ENCODE results near the gene MOBP. TPM values are rescaled to one million over a fixed set of nuclear protein-coding genes. Genes with fewer than 3 reads are reported as not detected.

The MOBP gene
- total and polyA plus RNA-seq, 9 of the 15 experiments (the other 6 are each of a cell fraction or from before 2014, with no cell fraction given) = 0.09 to 0.33 (median 0.11) TPM; not detected in 4

DNA sequence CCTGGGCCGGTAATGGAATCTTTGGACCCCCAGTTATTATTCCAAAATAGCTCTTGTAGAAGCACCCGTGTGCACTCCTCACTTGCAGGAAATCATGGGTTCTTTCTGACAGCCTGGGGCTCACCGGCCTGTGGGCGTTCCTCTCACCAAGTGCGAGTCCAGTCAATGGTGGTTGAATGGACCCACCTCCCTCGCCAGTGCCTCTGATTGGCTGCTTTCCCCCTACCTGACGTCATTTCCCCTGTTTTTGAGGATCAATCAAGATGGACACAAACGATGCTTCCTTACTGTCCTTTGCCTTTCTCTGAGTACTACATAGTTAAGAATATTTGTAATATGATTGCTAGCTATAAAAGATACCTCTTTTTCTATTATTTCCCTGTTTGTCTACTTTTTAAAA lies 18.1 kb downstream of the MOBP start:
- Histone ChIP-seq H2AFZ (ENCODE audit: low read depth, low read length) (peak overlapping the region; percentile 1; the same call in 1 of the 2 replicates), H4K20me1 (replicated peaks; ENCODE audit: control insufficient read depth, insufficient read depth, low read length) (no peaks in the 10 kb centered on the region), H3K4me3 (no peak overlapping the region), H3K9me3 (replicated peaks; ENCODE audit: control insufficient read depth, insufficient read depth, low read depth, low read length) (no peaks in the 10 kb centered on the region), H3K27me3 (ENCODE audit: control insufficient read depth in 2 of 2, insufficient read depth in 2 of 2, low read length in 2 of 2) (peaks cover 1 to 3% of the 10 kb centered on the region in 2 experiments; a peak in 2 of 5 replicates), H3K9ac (ENCODE audit: insufficient read depth in 1 of 2, low read depth in 2 of 2, low read length in 2 of 2) (no peak overlapping the region), H3K27ac (ENCODE audit: extremely low read depth, low read depth, low read length) (no peak overlapping the region), H3K36me3 (ENCODE audit: control insufficient read depth, insufficient read depth, low read length) (no peaks in the 10 kb centered on the region), H3K9me1 (ENCODE audit: control insufficient read depth, insufficient read depth, low read length) (no peaks in the 10 kb centered on the region), H3K4me2 (ENCODE audit: insufficient read depth, low read length) (no peak overlapping the region), H3K79me2 (ENCODE audit: control insufficient read depth, insufficient read depth, low read length) (no peaks in the 10 kb centered on the region), H3K4me1 (replicated peaks in 1 of 2; ENCODE audit: control insufficient read depth in 2 of 2, insufficient read depth in 2 of 2, low read length in 2 of 2) (no peaks in the 10 kb centered on the region)
- ChIA-PET POLR2A (interaction anchor here (0.5 to 0.8 kb wide), 2 partner anchors 8 to 1840 kb away, joined by 3 read pairs; no protein-coding TSS in a partner anchor), CTCF (ENCODE audit: low intra/inter-chr PET ratio) (no interaction called here)
- DNase-seq (ENCODE audit: extremely low read depth in 1 of 4, low spot score in 3 of 4) (peak; percentile 29 to 62 (median 48)), FAIRE-seq (peak; percentile 69), ATAC-seq (peak; percentile 82)
- in situ Hi-C loops (cut with MboI) = no loop called here
- BruUV-seq (replicated peaks) = no TSS peak
- intact Hi-C loops (cut with micrococcal nuclease) = no loop called here
- 2% methylated on average over 8 of the region's 8 CpGs for WGBS (ENCODE audit: insufficient coverage, low coverage, missing lambda C conversion rate)
- no peak for TF ChIP-seq CBX5 (IDR thresholded peaks at IDR 0.05; ENCODE audit: borderline replicate concordance, low read depth)
- no peak for TF ChIP-seq ZNF263 (CRISPR knock-in tag; IDR thresholded peaks at IDR 0.05; ENCODE audit: borderline replicate concordance)
- TF ChIP-seq, protein P1, sequence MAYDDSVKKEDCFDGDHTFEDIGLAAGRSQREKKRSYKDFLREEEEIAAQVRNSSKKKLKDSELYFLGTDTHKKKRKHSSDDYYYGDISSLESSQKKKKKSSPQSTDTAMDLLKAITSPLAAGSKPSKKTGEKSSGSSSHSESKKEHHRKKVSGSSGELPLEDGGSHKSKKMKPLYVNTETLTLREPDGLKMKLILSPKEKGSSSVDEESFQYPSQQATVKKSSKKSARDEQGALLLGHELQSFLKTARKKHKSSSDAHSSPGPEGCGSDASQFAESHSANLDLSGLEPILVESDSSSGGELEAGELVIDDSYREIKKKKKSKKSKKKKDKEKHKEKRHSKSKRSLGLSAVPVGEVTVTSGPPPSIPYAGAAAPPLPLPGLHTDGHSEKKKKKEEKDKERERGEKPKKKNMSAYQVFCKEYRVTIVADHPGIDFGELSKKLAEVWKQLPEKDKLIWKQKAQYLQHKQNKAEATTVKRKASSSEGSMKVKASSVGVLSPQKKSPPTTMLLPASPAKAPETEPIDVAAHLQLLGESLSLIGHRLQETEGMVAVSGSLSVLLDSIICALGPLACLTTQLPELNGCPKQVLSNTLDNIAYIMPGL (CRISPR knock-in tag; IDR thresholded peaks at IDR 0.05) = no peak
- TF ChIP-seq CREM (IDR thresholded peaks at IDR 0.05; ENCODE audit: low read depth) = peak; percentile 87
- TF ChIP-seq, protein P2, sequence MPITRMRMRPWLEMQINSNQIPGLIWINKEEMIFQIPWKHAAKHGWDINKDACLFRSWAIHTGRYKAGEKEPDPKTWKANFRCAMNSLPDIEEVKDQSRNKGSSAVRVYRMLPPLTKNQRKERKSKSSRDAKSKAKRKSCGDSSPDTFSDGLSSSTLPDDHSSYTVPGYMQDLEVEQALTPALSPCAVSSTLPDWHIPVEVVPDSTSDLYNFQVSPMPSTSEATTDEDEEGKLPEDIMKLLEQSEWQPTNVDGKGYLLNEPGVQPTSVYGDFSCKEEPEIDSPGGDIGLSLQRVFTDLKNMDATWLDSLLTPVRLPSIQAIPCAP (CRISPR knock-in tag; IDR thresholded peaks at IDR 0.05; ENCODE audit: borderline replicate concordance) = no peak
- no peak for TF ChIP-seq FOXM1 (IDR thresholded peaks at IDR 0.05; ENCODE audit: low read depth)
- no peak for TF ChIP-seq FOXM1 (CRISPR knock-in tag; IDR thresholded peaks at IDR 0.05; ENCODE audit: low read depth)
- TF ChIP-seq HDAC3 (IDR thresholded peaks at IDR 0.05; ENCODE audit: borderline replicate concordance, partially characterized antibody) = no peak
- TF ChIP-seq, protein P3, sequence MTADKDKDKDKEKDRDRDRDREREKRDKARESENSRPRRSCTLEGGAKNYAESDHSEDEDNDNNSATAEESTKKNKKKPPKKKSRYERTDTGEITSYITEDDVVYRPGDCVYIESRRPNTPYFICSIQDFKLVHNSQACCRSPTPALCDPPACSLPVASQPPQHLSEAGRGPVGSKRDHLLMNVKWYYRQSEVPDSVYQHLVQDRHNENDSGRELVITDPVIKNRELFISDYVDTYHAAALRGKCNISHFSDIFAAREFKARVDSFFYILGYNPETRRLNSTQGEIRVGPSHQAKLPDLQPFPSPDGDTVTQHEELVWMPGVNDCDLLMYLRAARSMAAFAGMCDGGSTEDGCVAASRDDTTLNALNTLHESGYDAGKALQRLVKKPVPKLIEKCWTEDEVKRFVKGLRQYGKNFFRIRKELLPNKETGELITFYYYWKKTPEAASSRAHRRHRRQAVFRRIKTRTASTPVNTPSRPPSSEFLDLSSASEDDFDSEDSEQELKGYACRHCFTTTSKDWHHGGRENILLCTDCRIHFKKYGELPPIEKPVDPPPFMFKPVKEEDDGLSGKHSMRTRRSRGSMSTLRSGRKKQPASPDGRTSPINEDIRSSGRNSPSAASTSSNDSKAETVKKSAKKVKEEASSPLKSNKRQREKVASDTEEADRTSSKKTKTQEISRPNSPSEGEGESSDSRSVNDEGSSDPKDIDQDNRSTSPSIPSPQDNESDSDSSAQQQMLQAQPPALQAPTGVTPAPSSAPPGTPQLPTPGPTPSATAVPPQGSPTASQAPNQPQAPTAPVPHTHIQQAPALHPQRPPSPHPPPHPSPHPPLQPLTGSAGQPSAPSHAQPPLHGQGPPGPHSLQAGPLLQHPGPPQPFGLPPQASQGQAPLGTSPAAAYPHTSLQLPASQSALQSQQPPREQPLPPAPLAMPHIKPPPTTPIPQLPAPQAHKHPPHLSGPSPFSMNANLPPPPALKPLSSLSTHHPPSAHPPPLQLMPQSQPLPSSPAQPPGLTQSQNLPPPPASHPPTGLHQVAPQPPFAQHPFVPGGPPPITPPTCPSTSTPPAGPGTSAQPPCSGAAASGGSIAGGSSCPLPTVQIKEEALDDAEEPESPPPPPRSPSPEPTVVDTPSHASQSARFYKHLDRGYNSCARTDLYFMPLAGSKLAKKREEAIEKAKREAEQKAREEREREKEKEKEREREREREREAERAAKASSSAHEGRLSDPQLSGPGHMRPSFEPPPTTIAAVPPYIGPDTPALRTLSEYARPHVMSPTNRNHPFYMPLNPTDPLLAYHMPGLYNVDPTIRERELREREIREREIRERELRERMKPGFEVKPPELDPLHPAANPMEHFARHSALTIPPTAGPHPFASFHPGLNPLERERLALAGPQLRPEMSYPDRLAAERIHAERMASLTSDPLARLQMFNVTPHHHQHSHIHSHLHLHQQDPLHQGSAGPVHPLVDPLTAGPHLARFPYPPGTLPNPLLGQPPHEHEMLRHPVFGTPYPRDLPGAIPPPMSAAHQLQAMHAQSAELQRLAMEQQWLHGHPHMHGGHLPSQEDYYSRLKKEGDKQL (CRISPR knock-in tag; IDR thresholded peaks at IDR 0.05; ENCODE audit: borderline replicate concordance) = no peak
- TF ChIP-seq, protein P4, sequence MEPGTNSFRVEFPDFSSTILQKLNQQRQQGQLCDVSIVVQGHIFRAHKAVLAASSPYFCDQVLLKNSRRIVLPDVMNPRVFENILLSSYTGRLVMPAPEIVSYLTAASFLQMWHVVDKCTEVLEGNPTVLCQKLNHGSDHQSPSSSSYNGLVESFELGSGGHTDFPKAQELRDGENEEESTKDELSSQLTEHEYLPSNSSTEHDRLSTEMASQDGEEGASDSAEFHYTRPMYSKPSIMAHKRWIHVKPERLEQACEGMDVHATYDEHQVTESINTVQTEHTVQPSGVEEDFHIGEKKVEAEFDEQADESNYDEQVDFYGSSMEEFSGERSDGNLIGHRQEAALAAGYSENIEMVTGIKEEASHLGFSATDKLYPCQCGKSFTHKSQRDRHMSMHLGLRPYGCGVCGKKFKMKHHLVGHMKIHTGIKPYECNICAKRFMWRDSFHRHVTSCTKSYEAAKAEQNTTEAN (CRISPR knock-in tag; IDR thresholded peaks at IDR 0.05) = no peak
- TF ChIP-seq SMARCA4 (IDR thresholded peaks at IDR 0.05) = no peak
- TF ChIP-seq GABPA (tag; conservative IDR thresholded peaks at IDR 0.05; ENCODE audit: low read depth) = peak; percentile 38; the same call in 1 of the 2 replicates
- no peak for TF ChIP-seq FOXJ3 (CRISPR knock-in tag; IDR thresholded peaks at IDR 0.05)
- TF ChIP-seq RCOR1 (IDR thresholded peaks at IDR 0.05; ENCODE audit: borderline replicate concordance in 1 of 2, low read depth in 2 of 2, low read length in 2 of 2) = no peak

All from K562 (cell line).